ENCODE results near the gene KCTD16. TPM values are rescaled to one million over a fixed set of nuclear protein-coding genes. Genes with fewer than 3 reads are reported as not detected.

KCTD16 gene
- total RNA-seq, 1 donor from 2014 or later: 5.6 TPM

GRCh38 chr5:144295284-144295683, 124.6 kb downstream of the KCTD16 start:
- Mint-ChIP-seq H3K4me1 (ENCODE audit: low read depth, unreplicated experiment) (no peaks in the 10 kb centered on the region), H3K27me3 (ENCODE audit: low read depth, unreplicated experiment) (no peaks in the 10 kb centered on the region), H3K36me3 (ENCODE audit: low read depth, unreplicated experiment) (no peaks in the 10 kb centered on the region), H3K4me3 (ENCODE audit: unreplicated experiment) (no peak overlapping the region), H3K27ac (ENCODE audit: unreplicated experiment) (no peak overlapping the region), H3K9me3 (ENCODE audit: unreplicated experiment) (no peaks in the 10 kb centered on the region)
- H3K4me3 ChIP-seq (ENCODE audit: insufficient read depth, low read depth, low read length): no peak overlapping the region
- no peaks in the 10 kb centered on the region for H3K9me3 ChIP-seq (ENCODE audit: insufficient read depth, low read depth, low read length)
- no peak overlapping the region for H3K27ac ChIP-seq (ENCODE audit: low read depth, low read length)
- no peak for DNase-seq (ENCODE audit: low read depth)
- no peak for TF ChIP-seq EZH2 (IDR thresholded peaks at IDR 0.05; ENCODE audit: insufficient read depth, low read length)
- TF ChIP-seq CTCF (IDR thresholded peaks at IDR 0.05; ENCODE audit: insufficient read depth, low read depth, low read length): no peak
- no peaks in the 10 kb centered on the region for H3K36me3 ChIP-seq (ENCODE audit: insufficient read depth, low read length)
- no peaks in the 10 kb centered on the region for H3K4me1 ChIP-seq (ENCODE audit: insufficient read depth, low read length)
- H3K4me2 ChIP-seq (ENCODE audit: low read length): no peak overlapping the region
- no peaks in the 10 kb centered on the region for H3K27me3 ChIP-seq (ENCODE audit: insufficient read depth, low read length)
- H4K20me1 ChIP-seq (ENCODE audit: insufficient read depth, low read length): no peaks in the 10 kb centered on the region
- H3K79me2 ChIP-seq (ENCODE audit: insufficient read depth, low read length): no peaks in the 10 kb centered on the region
- no peak overlapping the region for H3K9ac ChIP-seq (ENCODE audit: low read length)
- no peak for FAIRE-seq
- H2AFZ ChIP-seq (ENCODE audit: low read depth, low read length): no peak overlapping the region

DNA sequence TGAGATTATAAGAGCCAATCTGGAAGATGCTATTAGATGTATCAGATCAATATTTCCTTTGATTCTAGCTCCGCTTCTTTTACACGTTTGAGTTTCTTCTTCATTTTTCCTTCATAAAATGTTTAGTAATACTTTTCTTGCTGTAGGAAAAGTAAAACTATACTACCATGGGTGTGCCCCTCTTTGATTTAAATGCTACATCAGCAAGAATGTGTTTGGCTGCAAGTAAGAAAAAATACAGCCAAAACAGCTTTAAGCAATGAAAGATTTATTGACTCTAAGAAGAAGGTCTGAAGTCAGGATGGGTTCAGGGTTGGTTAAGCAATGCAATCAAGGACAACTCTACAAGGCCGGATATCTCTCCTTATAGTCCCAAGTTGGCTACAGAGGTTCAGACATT, 126.4 kb downstream of the KCTD16 start:
- Histone ChIP-seq H3K4me1 (ENCODE audit: insufficient read depth, low read length) (no peaks in the 10 kb centered on the region), H3K9ac (ENCODE audit: low read length) (no peak overlapping the region), H3K36me3 (ENCODE audit: insufficient read depth, low read length) (no peaks in the 10 kb centered on the region), H3K79me2 (ENCODE audit: insufficient read depth, low read length) (no peaks in the 10 kb centered on the region), H4K20me1 (ENCODE audit: insufficient read depth, low read length) (no peaks in the 10 kb centered on the region), H3K9me3 (ENCODE audit: insufficient read depth, low read depth, low read length) (no peaks in the 10 kb centered on the region), H3K4me2 (ENCODE audit: low read length) (no peak overlapping the region), H3K27ac (ENCODE audit: low read depth, low read length) (no peak overlapping the region), H3K27me3 (ENCODE audit: insufficient read depth, low read length) (no peaks in the 10 kb centered on the region), H2AFZ (ENCODE audit: low read depth, low read length) (no peak overlapping the region), H3K4me3 (ENCODE audit: insufficient read depth, low read depth, low read length) (no peak overlapping the region)
- no peaks in the 10 kb centered on the region for H3K36me3 Mint-ChIP-seq (ENCODE audit: low read depth, unreplicated experiment)
- no peak overlapping the region for H3K4me3 Mint-ChIP-seq (ENCODE audit: unreplicated experiment)
- H3K4me1 Mint-ChIP-seq (ENCODE audit: low read depth, unreplicated experiment): no peaks in the 10 kb centered on the region
- FAIRE-seq: no peak
- no peak for TF ChIP-seq EZH2 (IDR thresholded peaks at IDR 0.05; ENCODE audit: insufficient read depth, low read length)
- TF ChIP-seq CTCF (IDR thresholded peaks at IDR 0.05; ENCODE audit: insufficient read depth, low read depth, low read length): no peak
- no peak for DNase-seq (ENCODE audit: low read depth)
- H3K27ac Mint-ChIP-seq (ENCODE audit: unreplicated experiment): no peak overlapping the region
- no peaks in the 10 kb centered on the region for H3K27me3 Mint-ChIP-seq (ENCODE audit: low read depth, unreplicated experiment)
- no peaks in the 10 kb centered on the region for H3K9me3 Mint-ChIP-seq (ENCODE audit: unreplicated experiment)

DNA sequence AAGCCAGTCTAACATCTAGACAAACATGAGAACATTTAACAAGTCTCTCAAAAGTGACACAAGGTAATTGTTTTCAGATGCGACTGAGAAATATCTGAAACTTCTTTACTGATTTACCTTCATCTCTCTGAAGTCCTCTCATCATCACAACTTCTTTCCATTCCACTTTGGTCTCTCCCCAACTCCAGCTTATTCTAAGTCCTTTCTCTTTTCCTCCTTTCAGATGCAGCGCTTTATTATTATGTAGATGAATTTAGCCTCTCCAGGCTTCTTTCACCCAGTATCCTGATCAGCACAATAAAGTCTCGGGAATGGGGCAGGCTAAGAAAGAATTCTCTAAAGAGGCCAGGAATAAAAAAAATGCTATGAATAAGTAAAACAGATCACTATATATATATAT, 128.0 kb downstream of the KCTD16 start:
- no peaks in the 10 kb centered on the region for H3K9me3 Mint-ChIP-seq (ENCODE audit: unreplicated experiment)
- H3K36me3 ChIP-seq (ENCODE audit: insufficient read depth, low read length): no peaks in the 10 kb centered on the region
- TF ChIP-seq EZH2 (IDR thresholded peaks at IDR 0.05; ENCODE audit: insufficient read depth, low read length) (no peak), CTCF (IDR thresholded peaks at IDR 0.05; ENCODE audit: insufficient read depth, low read depth, low read length) (no peak)
- H2AFZ ChIP-seq (ENCODE audit: low read depth, low read length): no peak overlapping the region
- no peak overlapping the region for H3K4me2 ChIP-seq (ENCODE audit: low read length)
- H3K4me3 ChIP-seq (ENCODE audit: insufficient read depth, low read depth, low read length): no peak overlapping the region
- H3K27me3 ChIP-seq (ENCODE audit: insufficient read depth, low read length): no peaks in the 10 kb centered on the region
- no peaks in the 10 kb centered on the region for H4K20me1 ChIP-seq (ENCODE audit: insufficient read depth, low read length)
- H3K27ac ChIP-seq (ENCODE audit: low read depth, low read length): no peak overlapping the region
- H3K36me3 Mint-ChIP-seq (ENCODE audit: low read depth, unreplicated experiment): no peaks in the 10 kb centered on the region
- DNase-seq (ENCODE audit: low read depth) (no peak), FAIRE-seq (no peak)
- H3K9me3 ChIP-seq (ENCODE audit: insufficient read depth, low read depth, low read length): no peaks in the 10 kb centered on the region
- no peaks in the 10 kb centered on the region for H3K4me1 ChIP-seq (ENCODE audit: insufficient read depth, low read length)
- H3K27me3 Mint-ChIP-seq (ENCODE audit: low read depth, unreplicated experiment): no peaks in the 10 kb centered on the region
- no peak overlapping the region for H3K9ac ChIP-seq (ENCODE audit: low read length)
- no peaks in the 10 kb centered on the region for H3K79me2 ChIP-seq (ENCODE audit: insufficient read depth, low read length)
- no peak overlapping the region for H3K27ac Mint-ChIP-seq (ENCODE audit: unreplicated experiment)
- no peaks in the 10 kb centered on the region for H3K4me1 Mint-ChIP-seq (ENCODE audit: low read depth, unreplicated experiment)
- H3K4me3 Mint-ChIP-seq (ENCODE audit: unreplicated experiment): no peak overlapping the region
